Glutamatergic neuron (in vitro differentiated cells): ENCODE results near the gene VPS33B. TPM values are rescaled to one million over a fixed set of nuclear protein-coding genes. Genes with fewer than 3 reads are reported as not detected.

Experiments used
- DNase-seq: peaks from one replicate; pipeline ENCODE4 v3.0.0; 2022
- H3K27ac Mint-ChIP-seq: one replicate; pipeline ENCODE4 v1.8.0; 2020; ENCODE audit warnings: mild to moderate bottlenecking, mixed read lengths, inconsistent platforms; ENCODE audit not compliant: unreplicated experiment
- H3K27me3 Mint-ChIP-seq: one replicate; pipeline ENCODE4 v1.8.0; 2020; ENCODE audit warnings: mild to moderate bottlenecking, moderate library complexity, mixed read lengths, inconsistent platforms; ENCODE audit not compliant: unreplicated experiment
- H3K36me3 Mint-ChIP-seq: one replicate; pipeline ENCODE4 v1.8.0; 2020; ENCODE audit warnings: mild to moderate bottlenecking, mixed read lengths, inconsistent platforms; ENCODE audit not compliant: unreplicated experiment
- H3K4me1 Mint-ChIP-seq: one replicate; pipeline ENCODE4 v1.8.0; 2020; ENCODE audit warnings: mild to moderate bottlenecking, low read depth, mixed read lengths, inconsistent platforms; ENCODE audit not compliant: unreplicated experiment
- H3K4me3 Mint-ChIP-seq: one replicate; pipeline ENCODE4 v1.8.0; 2020; ENCODE audit warnings: mild to moderate bottlenecking, mixed read lengths, inconsistent platforms; ENCODE audit not compliant: unreplicated experiment
- H3K9me3 Mint-ChIP-seq: one replicate; pipeline ENCODE4 v1.8.0; 2020; ENCODE audit warnings: mild to moderate bottlenecking, moderate library complexity, mixed read lengths, inconsistent platforms; ENCODE audit not compliant: unreplicated experiment
- CTCF ChIP-seq: fragments of 200-600 bp; sonication (generic); IDR thresholded peaks from one replicate; pipeline ENCODE4 v1.5.0; 2021; ENCODE audit not compliant: partially characterized antibody, unreplicated experiment
- total RNA-seq: library from RNA; stranded (reverse); fragmentation: NEBNext Ultra II Directional; extraction: Animal tissue kit (Norgen Biotek cat#: 25700); gene quantifications from one replicate; pipeline ENCODE4 v1.2.1, GENCODE V29; 2021; ENCODE audit not compliant: unreplicated experiment

Gene VPS33B
- total RNA-seq, 1 donor from 2014 or later = 31.7 TPM

- DNase-seq = peak; percentile 62
- peaks cover 2% of the 10 kb centered on the region for H3K9me3 Mint-ChIP-seq
- peaks cover 7% of the 10 kb centered on the region for H3K27me3 Mint-ChIP-seq
- H3K36me3 Mint-ChIP-seq = no peaks in the 10 kb centered on the region
- no peak overlapping the region for H3K27ac Mint-ChIP-seq
- peaks cover 17% of the 10 kb centered on the region for H3K4me1 Mint-ChIP-seq
- peak; percentile 65 for TF ChIP-seq CTCF
- H3K4me3 Mint-ChIP-seq = peak overlapping the region; percentile 32
These were observed 10.8 kb upstream of the VPS33B start for GRCh38 chr15:91032919-91033803.

- peaks cover 2% of the 10 kb centered on the region for H3K9me3 Mint-ChIP-seq
- peaks cover 7% of the 10 kb centered on the region for H3K27me3 Mint-ChIP-seq
- H3K4me3 Mint-ChIP-seq = no peak overlapping the region
- H3K4me1 Mint-ChIP-seq = peaks cover 17% of the 10 kb centered on the region
- no peak overlapping the region for H3K27ac Mint-ChIP-seq
- no peaks in the 10 kb centered on the region for H3K36me3 Mint-ChIP-seq
- TF ChIP-seq CTCF = no peak
- DNase-seq = no peak
These were observed 9.4 kb upstream of the VPS33B start for GRCh38 chr15:91031796-91032195.

- H3K36me3 Mint-ChIP-seq = no peaks in the 10 kb centered on the region
- no peak overlapping the region for H3K27ac Mint-ChIP-seq
- no peak overlapping the region for H3K4me3 Mint-ChIP-seq
- DNase-seq = no peak
- no peak for TF ChIP-seq CTCF
- no peaks in the 10 kb centered on the region for H3K9me3 Mint-ChIP-seq
- H3K27me3 Mint-ChIP-seq = peaks cover 1% of the 10 kb centered on the region
- peaks cover under 1% of the 10 kb centered on the region for H3K4me1 Mint-ChIP-seq
These were observed 5.3 kb upstream of the VPS33B start for GRCh38 chr15:91027677-91028076.

- Mint-ChIP-seq H3K9me3 (peaks cover 3% of the 10 kb centered on the region), H3K27me3 (peaks cover 3% of the 10 kb centered on the region), H3K36me3 (no peaks in the 10 kb centered on the region), H3K4me1 (peaks cover 11% of the 10 kb centered on the region), H3K27ac (no peak overlapping the region), H3K4me3 (no peak overlapping the region)
- no peak for DNase-seq
- TF ChIP-seq CTCF = no peak
These were observed 1.3 kb upstream of the VPS33B start for GRCh38 chr15:91023720-91024119.

GRCh38 chr15:91022832-91023129 lies 387 bp upstream of the VPS33B start:
- TF ChIP-seq CTCF = no peak
- peak overlapping the region; percentile 91 for H3K27ac Mint-ChIP-seq
- H3K4me1 Mint-ChIP-seq = peaks cover 11% of the 10 kb centered on the region
- H3K36me3 Mint-ChIP-seq = no peaks in the 10 kb centered on the region
- H3K9me3 Mint-ChIP-seq = peaks cover 3% of the 10 kb centered on the region
- H3K27me3 Mint-ChIP-seq = peaks cover 3% of the 10 kb centered on the region
- DNase-seq = no peak
- peak overlapping the region; percentile 96 for H3K4me3 Mint-ChIP-seq
